Measurements from ENCODE around the gene EHD4. TPM values are rescaled to one million over a fixed set of nuclear protein-coding genes. Genes with fewer than 3 reads are reported as not detected.

EHD4 gene
- total RNA-seq, 6 experiments from 2014 or later: 14.1 to 21.8 (median 18.1) TPM

DNA sequence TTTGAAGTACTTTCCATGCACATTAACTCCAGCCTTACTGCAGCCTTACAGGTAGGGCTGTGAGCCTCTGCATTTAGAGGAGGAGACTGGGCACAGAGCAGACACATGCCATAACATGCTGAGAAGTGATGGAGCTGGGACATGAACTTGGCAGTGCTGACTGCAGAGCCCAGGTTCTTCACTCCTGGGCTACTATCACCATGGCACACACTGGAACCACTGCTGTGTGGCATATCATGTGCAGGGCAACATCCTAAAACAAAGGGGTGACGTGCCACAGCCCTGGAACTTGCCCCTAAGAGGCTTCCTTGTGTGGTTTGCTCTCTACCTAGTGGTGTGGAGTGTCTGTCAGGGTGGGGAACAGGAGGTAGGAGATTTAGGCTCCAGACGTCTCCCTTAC, 25.4 kb downstream of the EHD4 start:
- no peak for DNase-seq
- Mint-ChIP-seq H3K27ac (no peak overlapping the region), H3K9me3 (no peaks in the 10 kb centered on the region), H3K4me3 (no peak overlapping the region), H3K36me3 (ENCODE audit: low read depth) (peaks cover 7% of the 10 kb centered on the region), H3K27me3 (ENCODE audit: insufficient read depth) (no peaks in the 10 kb centered on the region), H3K4me1 (ENCODE audit: low read depth) (peaks cover 74% of the 10 kb centered on the region)
- TF ChIP-seq, protein P1, sequence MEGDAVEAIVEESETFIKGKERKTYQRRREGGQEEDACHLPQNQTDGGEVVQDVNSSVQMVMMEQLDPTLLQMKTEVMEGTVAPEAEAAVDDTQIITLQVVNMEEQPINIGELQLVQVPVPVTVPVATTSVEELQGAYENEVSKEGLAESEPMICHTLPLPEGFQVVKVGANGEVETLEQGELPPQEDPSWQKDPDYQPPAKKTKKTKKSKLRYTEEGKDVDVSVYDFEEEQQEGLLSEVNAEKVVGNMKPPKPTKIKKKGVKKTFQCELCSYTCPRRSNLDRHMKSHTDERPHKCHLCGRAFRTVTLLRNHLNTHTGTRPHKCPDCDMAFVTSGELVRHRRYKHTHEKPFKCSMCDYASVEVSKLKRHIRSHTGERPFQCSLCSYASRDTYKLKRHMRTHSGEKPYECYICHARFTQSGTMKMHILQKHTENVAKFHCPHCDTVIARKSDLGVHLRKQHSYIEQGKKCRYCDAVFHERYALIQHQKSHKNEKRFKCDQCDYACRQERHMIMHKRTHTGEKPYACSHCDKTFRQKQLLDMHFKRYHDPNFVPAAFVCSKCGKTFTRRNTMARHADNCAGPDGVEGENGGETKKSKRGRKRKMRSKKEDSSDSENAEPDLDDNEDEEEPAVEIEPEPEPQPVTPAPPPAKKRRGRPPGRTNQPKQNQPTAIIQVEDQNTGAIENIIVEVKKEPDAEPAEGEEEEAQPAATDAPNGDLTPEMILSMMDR (IDR thresholded peaks at IDR 0.05): no peak

DNA sequence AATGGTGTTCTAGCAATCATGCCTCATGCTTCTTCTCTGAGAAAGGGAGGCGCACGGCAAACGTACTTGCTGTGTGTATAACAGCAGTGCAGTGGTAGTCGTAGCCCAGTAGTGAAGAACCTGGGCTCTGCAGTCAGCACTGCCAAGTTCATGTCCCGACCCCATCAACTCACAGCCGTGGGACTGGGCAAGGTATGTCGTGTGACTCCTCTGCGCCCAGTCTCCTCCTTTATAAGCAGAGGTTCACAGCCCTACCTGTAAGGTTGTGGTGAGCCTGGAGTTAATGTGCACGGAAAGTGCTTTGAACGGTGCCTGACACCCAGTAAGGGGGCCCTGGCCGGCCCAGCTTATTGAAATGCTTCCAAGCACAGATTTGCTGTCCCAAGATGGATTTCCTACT, 26.6 kb downstream of the EHD4 start:
- DNase-seq: no peak
- Mint-ChIP-seq H3K4me3 (no peak overlapping the region), H3K4me1 (ENCODE audit: low read depth) (peaks cover 86% of the 10 kb centered on the region), H3K9me3 (no peaks in the 10 kb centered on the region), H3K27me3 (ENCODE audit: insufficient read depth) (peaks cover 2% of the 10 kb centered on the region), H3K27ac (peak overlapping the region; percentile 98), H3K36me3 (ENCODE audit: low read depth) (peaks cover 7% of the 10 kb centered on the region; the same call in 1 of the 2 replicates)
- TF ChIP-seq, protein P1 (IDR thresholded peaks at IDR 0.05): no peak

DNA sequence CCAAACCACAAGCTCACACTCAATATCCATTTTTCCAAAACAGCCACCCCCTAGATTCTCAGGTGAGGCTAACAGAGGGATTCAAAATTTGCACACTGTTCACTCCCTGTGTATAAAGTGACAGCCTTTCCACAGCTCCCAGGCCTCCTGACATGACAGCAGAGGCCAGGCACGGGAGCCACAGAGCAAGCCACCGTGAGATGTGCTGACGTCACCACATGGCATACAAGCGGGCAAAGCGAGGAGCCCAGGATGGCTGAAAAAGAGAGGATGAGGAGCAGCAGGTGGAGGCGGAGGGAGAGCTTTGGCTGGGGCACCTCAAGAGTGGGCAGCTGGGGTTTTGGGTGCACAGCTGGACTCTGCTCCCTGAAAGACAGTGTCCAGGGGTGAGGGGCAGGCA, 27.1 kb downstream of the EHD4 start:
- Mint-ChIP-seq H3K4me1 (ENCODE audit: low read depth) (peaks cover 86% of the 10 kb centered on the region), H3K9me3 (no peaks in the 10 kb centered on the region), H3K4me3 (peak overlapping the region; percentile 73; the same call in 1 of the 2 replicates), H3K27ac (peak overlapping the region; percentile 98), H3K27me3 (ENCODE audit: insufficient read depth) (peaks cover 2% of the 10 kb centered on the region), H3K36me3 (ENCODE audit: low read depth) (peaks cover 10% of the 10 kb centered on the region)
- TF ChIP-seq, protein P1 (IDR thresholded peaks at IDR 0.05): no peak
- DNase-seq: no peak

DNA sequence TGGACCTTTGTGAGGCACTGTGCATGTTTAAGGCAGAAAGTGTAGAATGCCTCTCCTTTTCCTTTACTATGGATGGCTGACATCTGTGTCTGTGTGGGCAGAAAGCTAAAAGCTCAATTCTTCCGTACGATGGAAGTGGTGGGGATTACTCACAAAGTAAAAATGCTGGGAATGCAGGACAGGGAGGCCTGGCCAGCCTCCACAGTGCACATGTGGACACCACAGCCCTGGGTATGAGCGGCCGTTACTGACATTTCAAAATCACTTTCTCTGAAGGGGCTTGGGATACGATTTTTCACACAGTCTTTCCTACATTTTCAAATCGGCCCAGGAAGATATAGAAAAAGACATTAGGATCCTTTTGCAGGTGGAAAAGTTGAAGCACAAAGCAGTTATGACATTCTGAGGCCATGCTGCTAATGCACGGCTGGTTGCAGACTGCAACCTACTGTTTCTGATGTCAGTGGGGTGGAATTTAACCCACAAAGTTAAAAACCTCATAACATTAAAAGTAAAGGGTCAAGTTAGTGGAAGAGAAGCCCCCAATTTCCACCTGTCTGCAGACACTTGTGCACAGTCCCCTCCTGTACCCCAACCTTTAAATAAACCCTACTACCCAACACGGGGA, 27.9 kb downstream of the EHD4 start:
- Mint-ChIP-seq H3K4me3 (peak overlapping the region; percentile 73), H3K36me3 (ENCODE audit: low read depth) (peaks cover 11% of the 10 kb centered on the region), H3K4me1 (ENCODE audit: low read depth) (peaks cover 81% of the 10 kb centered on the region), H3K27ac (peak overlapping the region; percentile 98), H3K27me3 (ENCODE audit: insufficient read depth) (peaks cover 2% of the 10 kb centered on the region), H3K9me3 (no peaks in the 10 kb centered on the region)
- peak; percentile 82 for DNase-seq
- TF ChIP-seq, protein P1 (IDR thresholded peaks at IDR 0.05): no peak

DNA sequence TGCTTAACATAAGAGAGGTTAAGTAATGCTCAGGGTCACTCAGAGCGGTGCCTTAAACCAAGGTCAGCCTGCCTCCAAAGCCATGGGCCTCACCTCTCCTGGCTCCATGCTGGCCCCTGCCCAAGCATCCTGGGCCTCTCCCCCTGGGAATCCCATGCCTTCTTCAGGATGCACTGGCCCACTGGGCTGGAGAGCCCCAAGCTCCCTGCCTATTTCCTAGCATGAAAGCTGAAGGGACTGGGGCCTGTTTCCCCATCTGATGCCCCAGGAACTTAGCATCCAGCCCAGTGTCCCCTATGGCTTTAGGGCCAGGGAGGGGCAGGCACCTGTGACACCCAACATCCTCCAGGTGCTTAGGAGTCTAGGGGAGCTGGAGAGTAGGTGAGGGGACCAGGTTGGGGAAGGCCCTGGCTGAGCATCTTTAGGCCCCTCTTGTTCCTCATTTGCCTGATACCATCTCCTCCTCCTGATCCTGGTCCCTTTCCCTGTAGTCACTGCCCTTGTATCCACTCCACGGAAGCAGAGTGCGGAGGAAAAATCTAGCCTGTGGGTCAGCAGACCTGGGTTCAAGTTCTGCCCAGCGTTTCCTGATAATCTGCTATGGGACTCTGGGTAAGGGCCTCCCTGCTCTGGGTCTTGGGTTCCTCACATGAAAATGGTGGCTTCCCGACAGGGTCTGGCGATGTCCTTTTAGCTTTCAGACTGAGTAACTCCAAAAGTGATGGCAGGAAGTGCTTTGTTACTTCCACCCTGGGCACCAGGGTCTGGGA, 28.6 kb downstream of the EHD4 start:
- no peak for DNase-seq
- Mint-ChIP-seq H3K27me3 (ENCODE audit: insufficient read depth) (peaks cover 2% of the 10 kb centered on the region), H3K36me3 (ENCODE audit: low read depth) (peaks cover 11% of the 10 kb centered on the region), H3K4me3 (peak overlapping the region; percentile 73), H3K9me3 (no peaks in the 10 kb centered on the region), H3K4me1 (ENCODE audit: low read depth) (peaks cover 81% of the 10 kb centered on the region), H3K27ac (peak overlapping the region; percentile 98)
- TF ChIP-seq, protein P1 (IDR thresholded peaks at IDR 0.05): no peak

All from HFFc6 (cell line).